GM13977 (cell line): ENCODE measurements around the gene DHX15.

Source experiments
- DNase-seq: peaks from one replicate; pipeline ENCODE4 v3.0.0; 2012; ENCODE audit warnings: low spot score
- in situ Hi-C: fragments of 300-500 bp; cut with MboI; formaldehyde crosslinking; loops from one replicate; pipeline ENCODE4 v1.12.0; 2022; ENCODE audit warnings: low sequenced_read_pairs, low pct_unique_long_range_greater_than_20kb, mixed read lengths, inconsistent platforms; ENCODE audit not compliant: unreplicated experiment
- TF ChIP-seq, protein P1 (sequence below): IDR thresholded peaks from 2 replicates; pipeline ENCODE4 v1.5.1; 2012; ENCODE audit warnings: mild to moderate bottlenecking, control low read depth; ENCODE audit not compliant: insufficient read depth; ENCODE audit errors: extremely low read depth, missing control alignments

DHX15 gene

GRCh38 chr4:24488399-24489164 is 95.8 kb downstream of the DHX15 start:
- in situ Hi-C loops = loop anchor here (25.0 kb wide), 1 partner anchor 499 kb away; no protein-coding TSS in a partner anchor
- peak; percentile 82 for DNase-seq
- TF ChIP-seq, protein P1, sequence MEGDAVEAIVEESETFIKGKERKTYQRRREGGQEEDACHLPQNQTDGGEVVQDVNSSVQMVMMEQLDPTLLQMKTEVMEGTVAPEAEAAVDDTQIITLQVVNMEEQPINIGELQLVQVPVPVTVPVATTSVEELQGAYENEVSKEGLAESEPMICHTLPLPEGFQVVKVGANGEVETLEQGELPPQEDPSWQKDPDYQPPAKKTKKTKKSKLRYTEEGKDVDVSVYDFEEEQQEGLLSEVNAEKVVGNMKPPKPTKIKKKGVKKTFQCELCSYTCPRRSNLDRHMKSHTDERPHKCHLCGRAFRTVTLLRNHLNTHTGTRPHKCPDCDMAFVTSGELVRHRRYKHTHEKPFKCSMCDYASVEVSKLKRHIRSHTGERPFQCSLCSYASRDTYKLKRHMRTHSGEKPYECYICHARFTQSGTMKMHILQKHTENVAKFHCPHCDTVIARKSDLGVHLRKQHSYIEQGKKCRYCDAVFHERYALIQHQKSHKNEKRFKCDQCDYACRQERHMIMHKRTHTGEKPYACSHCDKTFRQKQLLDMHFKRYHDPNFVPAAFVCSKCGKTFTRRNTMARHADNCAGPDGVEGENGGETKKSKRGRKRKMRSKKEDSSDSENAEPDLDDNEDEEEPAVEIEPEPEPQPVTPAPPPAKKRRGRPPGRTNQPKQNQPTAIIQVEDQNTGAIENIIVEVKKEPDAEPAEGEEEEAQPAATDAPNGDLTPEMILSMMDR = peak; percentile 85

DNA sequence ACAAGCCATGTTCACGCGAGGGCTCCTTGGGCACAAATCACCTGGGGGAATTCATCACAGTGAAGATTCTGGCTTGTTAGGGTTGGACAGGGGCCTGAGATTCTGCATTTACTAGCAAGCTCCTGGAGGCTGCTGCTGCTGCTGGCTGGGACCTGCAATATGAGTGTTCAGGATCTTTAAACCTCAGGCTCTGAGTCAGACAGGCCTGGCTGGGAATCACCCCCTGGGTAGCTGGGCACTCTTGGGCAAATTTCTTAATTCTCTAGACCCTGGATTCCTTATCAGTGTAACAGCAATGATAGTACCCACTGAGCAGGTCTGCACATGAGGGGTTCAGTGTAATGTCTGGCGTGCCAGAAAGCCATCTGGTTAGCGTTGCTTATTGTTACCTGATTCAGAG is 101.5 kb downstream of the DHX15 start:
- TF ChIP-seq, protein P1 = no peak
- no peak for DNase-seq
- in situ Hi-C loops = loop anchor here (25.0 kb wide), 1 partner anchor 504 kb away; no protein-coding TSS in a partner anchor

DNA sequence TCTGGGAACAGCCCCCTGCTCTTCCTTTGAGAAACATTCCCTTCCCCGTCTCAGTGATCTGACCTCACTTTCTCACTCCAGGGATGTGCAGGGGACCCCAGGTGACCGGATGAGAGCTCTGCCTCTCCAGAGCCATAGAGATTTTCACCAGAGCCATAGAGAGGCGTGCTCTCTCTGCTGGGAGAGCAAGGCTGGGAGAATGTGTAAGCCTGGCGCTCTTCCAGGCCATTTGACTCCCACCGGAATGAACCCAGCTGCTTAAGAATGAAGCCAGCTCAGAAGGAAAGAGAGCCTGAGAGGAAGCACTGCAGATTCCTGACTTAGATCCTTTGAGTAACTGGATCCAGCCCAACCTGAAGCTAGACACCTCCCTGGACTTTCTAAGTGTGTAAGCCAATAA is 106.4 kb downstream of the DHX15 start:
- in situ Hi-C loops = loop anchor here (25.0 kb wide), 1 partner anchor 509 kb away; no protein-coding TSS in a partner anchor
- TF ChIP-seq, protein P1 = no peak
- no peak for DNase-seq
